ENCODE measurements around the gene SLC35E4.

Gene SLC35E4

DNA sequence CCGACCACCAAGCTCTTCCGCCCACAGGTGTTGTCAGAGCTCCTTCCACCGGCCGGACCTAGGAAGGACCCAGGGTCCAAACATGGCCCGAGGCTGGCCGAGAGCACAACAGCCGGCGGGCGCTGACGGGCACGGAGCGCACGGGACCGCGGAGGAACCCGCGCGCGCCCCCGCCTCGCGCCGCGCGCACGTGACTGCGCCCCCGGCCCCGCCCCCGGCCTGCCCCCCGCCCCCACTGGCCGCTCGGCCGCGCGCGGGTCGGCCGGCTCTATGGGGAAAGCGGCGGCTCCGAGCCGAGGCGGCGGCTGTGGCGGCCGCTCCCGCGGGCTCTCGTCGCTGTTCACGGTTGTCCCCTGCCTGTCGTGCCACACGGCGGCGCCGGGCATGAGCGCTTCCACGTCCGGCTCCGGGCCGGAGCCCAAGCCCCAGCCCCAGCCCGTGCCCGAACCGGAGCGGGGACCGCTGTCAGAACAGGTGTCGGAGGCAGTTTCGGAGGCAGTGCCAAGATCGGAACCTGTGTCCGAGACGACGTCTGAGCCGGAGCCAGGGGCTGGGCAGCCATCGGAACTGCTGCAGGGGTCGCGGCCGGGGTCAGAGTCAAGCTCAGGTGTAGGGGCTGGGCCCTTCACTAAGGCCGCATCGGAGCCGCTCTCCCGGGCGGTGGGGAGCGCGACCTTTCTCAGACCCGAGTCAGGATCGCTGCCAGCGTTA is 59.2 kb downstream of the SLC35E4 start, which contains the start of gene OSBP2:
Gene OSBP2, plus strand, starts transcription at position 235 of the 711 bp plus-strand sequence. Its CDS starts 36 bp downstream, at position 271.
- peak; percentile 20 for DNase-seq

DNA sequence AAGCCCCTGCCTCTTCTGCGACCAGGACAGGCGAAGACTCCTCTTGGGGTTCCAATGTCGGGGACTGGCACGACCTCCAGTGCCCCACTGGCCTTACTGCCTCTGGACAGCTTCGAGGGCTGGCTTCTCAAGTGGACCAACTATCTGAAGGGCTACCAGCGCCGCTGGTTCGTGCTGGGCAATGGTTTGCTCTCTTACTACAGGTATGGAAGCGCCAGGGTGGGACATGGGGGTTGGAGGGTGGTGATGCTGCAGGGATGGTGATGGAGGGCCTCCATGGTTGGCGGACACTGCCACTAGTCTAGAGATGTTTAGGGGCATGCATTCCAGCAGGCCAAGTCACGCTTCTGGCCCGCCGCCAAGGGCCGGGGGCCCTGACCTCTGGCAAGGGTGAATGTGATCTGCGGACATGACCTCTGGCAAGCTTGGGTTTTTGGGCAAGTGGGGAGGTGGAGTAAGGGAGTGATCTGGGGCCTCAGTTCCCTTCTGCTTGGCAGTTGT is 59.8 kb downstream of the SLC35E4 start:
- DNase-seq: no peak

DNA sequence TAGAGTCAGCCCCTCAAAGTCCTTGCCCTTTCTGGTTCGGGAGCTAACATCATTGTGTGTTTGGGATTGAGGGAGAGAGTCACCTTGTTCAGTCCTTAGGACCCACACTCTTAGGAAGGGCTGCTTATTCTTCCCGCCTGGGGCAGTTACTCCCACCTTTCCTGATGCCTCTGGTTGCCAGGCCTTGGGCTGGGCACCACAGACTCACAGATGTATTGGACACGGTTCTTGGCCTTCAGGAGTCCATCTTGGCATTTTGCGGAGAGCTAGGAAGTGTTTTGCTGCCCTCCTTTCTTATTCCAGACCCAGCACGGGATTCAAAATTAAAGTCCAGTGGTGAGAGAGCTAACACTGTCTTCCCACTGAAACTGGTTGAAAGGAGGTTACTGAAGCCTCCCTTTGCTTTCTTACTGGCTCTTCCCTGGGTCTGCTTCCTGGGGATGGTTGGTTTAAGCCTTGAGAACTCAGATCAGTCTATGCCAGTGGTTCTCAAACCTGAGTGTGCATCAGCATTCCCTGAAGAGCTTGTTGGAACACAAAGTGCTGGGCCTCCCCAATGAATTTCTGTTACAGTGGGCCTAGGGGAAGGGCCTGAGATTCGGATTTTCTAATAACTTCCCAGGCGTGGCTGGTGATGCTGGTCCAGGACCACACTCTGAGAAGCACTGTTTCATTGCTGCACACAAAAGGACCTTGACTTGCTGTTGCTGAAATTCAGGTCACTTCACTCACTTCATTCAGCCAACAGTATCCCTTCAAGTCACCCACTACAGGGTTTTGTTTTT is 60.5 kb downstream of the SLC35E4 start:
- no peak for DNase-seq

All from activated gamma-delta T cell (primary cell).